Measurements from ENCODE around the gene GINS3.

DNA sequence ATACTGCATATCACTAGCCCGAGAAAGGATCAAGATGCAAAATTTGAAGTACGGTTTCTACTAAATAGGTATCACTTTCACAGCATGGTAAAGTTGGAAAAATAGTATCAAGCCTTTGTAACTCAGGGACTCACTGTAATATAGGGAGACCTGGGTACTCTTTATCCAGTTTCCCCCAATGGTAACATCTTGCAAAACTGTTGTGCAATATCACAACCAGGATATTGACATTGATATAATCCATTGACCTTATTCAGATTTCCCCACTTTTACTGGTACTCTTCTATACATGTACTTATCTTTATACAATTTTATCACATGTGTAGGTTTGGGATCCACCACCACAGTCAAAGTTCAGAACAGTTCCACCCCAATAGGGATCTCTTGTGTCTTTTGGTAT lies 20.4 kb upstream of the GINS3 start:
- TF ChIP-seq, protein P1, sequence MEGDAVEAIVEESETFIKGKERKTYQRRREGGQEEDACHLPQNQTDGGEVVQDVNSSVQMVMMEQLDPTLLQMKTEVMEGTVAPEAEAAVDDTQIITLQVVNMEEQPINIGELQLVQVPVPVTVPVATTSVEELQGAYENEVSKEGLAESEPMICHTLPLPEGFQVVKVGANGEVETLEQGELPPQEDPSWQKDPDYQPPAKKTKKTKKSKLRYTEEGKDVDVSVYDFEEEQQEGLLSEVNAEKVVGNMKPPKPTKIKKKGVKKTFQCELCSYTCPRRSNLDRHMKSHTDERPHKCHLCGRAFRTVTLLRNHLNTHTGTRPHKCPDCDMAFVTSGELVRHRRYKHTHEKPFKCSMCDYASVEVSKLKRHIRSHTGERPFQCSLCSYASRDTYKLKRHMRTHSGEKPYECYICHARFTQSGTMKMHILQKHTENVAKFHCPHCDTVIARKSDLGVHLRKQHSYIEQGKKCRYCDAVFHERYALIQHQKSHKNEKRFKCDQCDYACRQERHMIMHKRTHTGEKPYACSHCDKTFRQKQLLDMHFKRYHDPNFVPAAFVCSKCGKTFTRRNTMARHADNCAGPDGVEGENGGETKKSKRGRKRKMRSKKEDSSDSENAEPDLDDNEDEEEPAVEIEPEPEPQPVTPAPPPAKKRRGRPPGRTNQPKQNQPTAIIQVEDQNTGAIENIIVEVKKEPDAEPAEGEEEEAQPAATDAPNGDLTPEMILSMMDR (conservative IDR thresholded peaks at IDR 0.05; ENCODE audit: low read depth, low read length): no peak
- TF ChIP-seq EZH2 (IDR thresholded peaks at IDR 0.05; ENCODE audit: borderline replicate concordance, low read depth, low read length, poor library complexity, severe bottlenecking): no peak

Data from A673 (cell line).